Sigmoid colon (tissue), 7 donors: ENCODE data around the gene TMX1. TPM values are rescaled to one million over a fixed set of nuclear protein-coding genes. Genes with fewer than 3 reads are reported as not detected.

Experiments used
- DNase-seq: peaks from one replicate; pipeline ENCODE4 v3.0.0-alpha.2; 2019
- H3K27ac ChIP-seq, 4 donors: fragments of 200-600 bp; sonication (generic); one replicate each; pipeline ENCODE4 v1.5.1; 2016 to 2019; ENCODE audit warnings: mild to moderate bottlenecking in 1 of 4
- H3K27me3 ChIP-seq, 3 donors: fragments of 200-600 bp; sonication (generic); one replicate each; pipeline ENCODE4 v1.5.1; 2019; ENCODE audit warnings: mild to moderate bottlenecking in 1 of 3
- H3K36me3 ChIP-seq, 4 donors: fragments of 200-600 bp; sonication (generic); one replicate each; pipeline ENCODE4 v1.5.1; 2016 to 2019
- H3K4me1 ChIP-seq, 4 donors: fragments of 200-600 bp; sonication (generic); one replicate each; pipeline ENCODE4 v1.5.1; 2017 to 2019
- H3K4me3 ChIP-seq, 4 donors: fragments of 200-600 bp; sonication (generic); one replicate each; pipeline ENCODE4 v1.5.1; 2017 to 2019; ENCODE audit warnings: mild to moderate bottlenecking in 2 of 4, moderate library complexity in 1 of 4
- H3K9me3 ChIP-seq, 4 donors: fragments of 200-600 bp in 3 of 4; sonication (generic) in 3 of 4; one replicate each; pipeline versions ENCODE4 v1.5.1 to v1.6.1; 2013 to 2019
- CTCF ChIP-seq, 4 experiments: fragments of 450-650 bp in 3 of 4; fragments of 200-600 bp in 1 of 4; IDR thresholded peaks; one replicate each; pipeline ENCODE4 v1.5.1; 2016 to 2019; ENCODE audit warnings: antibody characterized with exemption in 4 of 4, mild to moderate bottlenecking in 3 of 4, moderate library complexity in 2 of 4
- EP300 ChIP-seq, 4 donors: sonication (generic); formaldehyde crosslinking; IDR thresholded peaks; one replicate each; pipeline ENCODE4 v1.6.1; 2017; ENCODE audit warnings: antibody characterized with exemption in 4 of 4
- POLR2A ChIP-seq, 2 donors: fragments of 450-650 bp; IDR thresholded peaks; one replicate each; pipeline ENCODE4 v1.6.1; 2016; ENCODE audit warnings: antibody characterized with exemption in 2 of 2, mild to moderate bottlenecking in 2 of 2, moderate library complexity in 2 of 2
- POLR2AphosphoS5 ChIP-seq, 4 donors: sonication (generic); formaldehyde crosslinking; IDR thresholded peaks; one replicate each; pipeline ENCODE4 v1.6.1; 2017; ENCODE audit warnings: antibody characterized with exemption in 4 of 4
- WGBS, 2 donors: extraction: QIAGEN DNeasy Blood & Tissue Kit; methylation state at CpG; one replicate each; pipeline ENCODE4 v1.1.7; 2013; 5-methylcytosine and 5-hydroxymethylcytosine counted together
- intact Hi-C: fragments of 100-400 bp; cut with DNase I; formaldehyde crosslinking; loops from one replicate; pipeline ENCODE4 v1.15.1; 2023
- polyA plus RNA-seq, 3 donors: library from polyadenylated mRNA; stranded (reverse); fragments of 200-250 nt; gene quantifications; one replicate each; pipeline ENCODE4 v1.2.3, GENCODE V29; 2013
- total RNA-seq, 4 donors: library from RNA; depleted of rRNA; stranded (reverse); fragments of >200 nt; gene quantifications; one replicate each; pipeline ENCODE4 v1.1.0, GENCODE V29; 2016
- donor health status: healthy with polysubstance abuse.
- donor health status: Bipolar disorder and iron deficiency.
- donor health status: healthy.

Gene TMX1
- total and polyA plus RNA-seq, 7 donors: 5.4 to 38.3 (median 21.2) TPM

GRCh38 chr14:51248016-51248987, 8.3 kb downstream of the TMX1 start:
- intact Hi-C loops: loop anchor here (10.0 kb wide), 1 partner anchor 1306 kb away; the partner anchor contains the start of genes GPR137C and TXNDC16
- H3K36me3 ChIP-seq: peaks cover 0 to 62% (median 14%) of the 10 kb centered on the region in 4 donors
- H3K27me3 ChIP-seq: no peaks in the 10 kb centered on the region
- H3K4me1 ChIP-seq: no peaks in the 10 kb centered on the region
- no peak for DNase-seq
- 87% methylated on average over 4 of the region's 4 CpGs for WGBS, 2 donors
- no peak overlapping the region for H3K4me3 ChIP-seq
- TF ChIP-seq POLR2AphosphoS5 (IDR thresholded peaks at IDR 0.05) (no peak), CTCF (IDR thresholded peaks at IDR 0.05) (no peak), POLR2A (IDR thresholded peaks at IDR 0.05) (no peak)
- H3K27ac ChIP-seq: no peak overlapping the region
- no peaks in the 10 kb centered on the region for H3K9me3 ChIP-seq

GRCh38 chr14:51251486-51251885, 11.4 kb downstream of the TMX1 start:
- WGBS, 2 donors: 93% methylated on average over 4 of the region's 4 CpGs
- Histone ChIP-seq H3K27me3 (no peaks in the 10 kb centered on the region), H3K4me3 (no peak overlapping the region), H3K27ac (no peak overlapping the region), H3K9me3 (no peaks in the 10 kb centered on the region), H3K4me1 (no peaks in the 10 kb centered on the region), H3K36me3 (peaks cover 0 to 87% (median 14%) of the 10 kb centered on the region in 4 donors)
- TF ChIP-seq EP300 (IDR thresholded peaks at IDR 0.05): no peak
- no peak for TF ChIP-seq POLR2A (IDR thresholded peaks at IDR 0.05)
- no peak for TF ChIP-seq CTCF (IDR thresholded peaks at IDR 0.05)
- no peak for TF ChIP-seq POLR2AphosphoS5 (IDR thresholded peaks at IDR 0.05)
- intact Hi-C loops: no loop called here
- DNase-seq: no peak

DNA sequence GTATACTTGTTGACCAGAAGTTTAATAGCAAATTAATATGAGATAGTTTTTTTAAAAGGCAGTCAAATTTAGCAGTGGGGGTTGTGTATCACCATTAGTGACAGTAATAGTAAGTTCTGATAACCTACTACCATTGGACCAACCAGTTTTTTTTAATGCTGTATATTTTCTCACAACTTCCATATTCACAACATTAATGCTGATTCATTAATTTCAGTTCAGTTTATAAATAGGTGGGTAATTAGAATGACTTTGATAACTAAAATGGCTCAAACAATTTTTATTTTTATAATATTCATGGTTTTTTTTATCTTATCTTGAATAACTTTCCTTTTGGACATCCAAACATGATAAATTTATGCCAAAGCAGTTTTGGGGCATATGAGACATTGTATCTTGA, 13.8 kb downstream of the TMX1 start:
- Histone ChIP-seq H3K27ac (no peak overlapping the region), H3K4me1 (no peaks in the 10 kb centered on the region), H3K4me3 (no peak overlapping the region), H3K9me3 (no peaks in the 10 kb centered on the region), H3K36me3 (peaks cover 0 to 91% (median 10%) of the 10 kb centered on the region in 4 donors), H3K27me3 (no peaks in the 10 kb centered on the region)
- TF ChIP-seq POLR2A (IDR thresholded peaks at IDR 0.05): no peak
- intact Hi-C loops: no loop called here
- no peak for DNase-seq

GRCh38 chr14:51258280-51258679, 18.2 kb downstream of the TMX1 start:
- TF ChIP-seq EP300 (IDR thresholded peaks at IDR 0.05): no peak
- intact Hi-C loops: no loop called here
- no peaks in the 10 kb centered on the region for H3K27me3 ChIP-seq
- H3K4me1 ChIP-seq: no peaks in the 10 kb centered on the region
- DNase-seq: no peak
- peaks cover 0 to 54% (median 0%) of the 10 kb centered on the region in 4 donors for H3K36me3 ChIP-seq
- no peak overlapping the region for H3K4me3 ChIP-seq
- 98 to 100% methylated on average over 1 of the region's 1 CpG for WGBS, 2 donors
- no peaks in the 10 kb centered on the region for H3K9me3 ChIP-seq
- H3K27ac ChIP-seq: no peak overlapping the region

DNA sequence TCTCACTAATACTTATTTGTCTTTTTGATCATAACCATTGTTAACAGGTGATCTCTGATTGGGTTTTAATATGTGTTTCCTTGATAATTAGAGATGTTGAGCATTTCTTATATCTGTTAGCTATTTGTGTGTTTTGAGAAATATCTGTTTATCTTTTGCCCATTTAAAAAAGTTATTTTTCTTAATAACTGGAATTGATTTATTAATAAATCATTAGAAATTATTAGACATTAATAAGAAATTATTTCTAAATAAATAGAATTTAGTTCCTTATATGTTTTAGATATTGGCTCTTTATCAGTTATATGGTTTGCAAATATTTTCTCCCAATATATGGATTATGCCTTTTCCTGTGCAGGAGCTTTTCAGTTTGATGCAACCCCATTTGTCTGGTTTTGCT, 18.7 kb downstream of the TMX1 start:
- Histone ChIP-seq H3K27ac (no peak overlapping the region), H3K27me3 (no peaks in the 10 kb centered on the region), H3K9me3 (no peaks in the 10 kb centered on the region), H3K4me1 (no peaks in the 10 kb centered on the region), H3K36me3 (peaks cover 0 to 50% (median 0%) of the 10 kb centered on the region in 4 donors), H3K4me3 (no peak overlapping the region)
- no peak for DNase-seq
- intact Hi-C loops: no loop called here
- TF ChIP-seq EP300 (IDR thresholded peaks at IDR 0.05) (no peak), CTCF (IDR thresholded peaks at IDR 0.05) (no peak), POLR2A (IDR thresholded peaks at IDR 0.05) (no peak), POLR2AphosphoS5 (IDR thresholded peaks at IDR 0.05) (no peak)
